Mammary epithelial cell (primary cell): ENCODE results near the gene RBP3.

Experiments
- EZH2 ChIP-seq: IDR thresholded peaks from 2 replicates; pipeline ENCODE4 v1.6.1; 2012; ENCODE audit warnings: low read length, inconsistent platforms, borderline replicate concordance
- TF ChIP-seq, protein P1 (sequence below), 2 donors: IDR thresholded peaks in 1 of 2; conservative IDR thresholded peaks in 1 of 2; 2 replicates each; pipeline ENCODE4 v1.5.1; 2011 to 2012; ENCODE audit warnings: inconsistent platforms in 2 of 2, low read length in 2 of 2, mild to moderate bottlenecking in 2 of 2, control low read depth in 1 of 2, low read depth in 1 of 2; ENCODE audit not compliant: insufficient read depth in 1 of 2; ENCODE audit errors: extremely low read depth in 1 of 2

DNA sequence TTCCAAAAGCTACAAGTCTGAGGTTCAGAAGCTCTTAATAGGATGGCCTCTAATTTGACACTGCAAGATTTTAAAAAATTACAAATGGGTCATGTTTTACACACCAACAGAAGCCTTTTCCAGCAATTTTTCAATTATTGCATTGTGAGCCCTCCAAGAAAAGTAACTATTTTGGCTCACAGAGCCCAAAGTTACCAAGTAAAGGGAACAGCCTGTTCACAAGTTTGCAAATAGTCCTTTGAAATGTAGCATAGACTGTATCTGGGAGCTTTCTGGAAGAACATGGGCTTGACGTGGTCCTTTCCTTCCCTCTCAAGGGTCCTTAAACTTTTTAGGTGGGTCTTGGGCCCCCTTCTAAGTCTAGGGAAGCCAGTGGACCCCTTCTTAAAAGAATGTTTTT, 49.4 kb upstream of the RBP3 start:
- TF ChIP-seq, protein P1, sequence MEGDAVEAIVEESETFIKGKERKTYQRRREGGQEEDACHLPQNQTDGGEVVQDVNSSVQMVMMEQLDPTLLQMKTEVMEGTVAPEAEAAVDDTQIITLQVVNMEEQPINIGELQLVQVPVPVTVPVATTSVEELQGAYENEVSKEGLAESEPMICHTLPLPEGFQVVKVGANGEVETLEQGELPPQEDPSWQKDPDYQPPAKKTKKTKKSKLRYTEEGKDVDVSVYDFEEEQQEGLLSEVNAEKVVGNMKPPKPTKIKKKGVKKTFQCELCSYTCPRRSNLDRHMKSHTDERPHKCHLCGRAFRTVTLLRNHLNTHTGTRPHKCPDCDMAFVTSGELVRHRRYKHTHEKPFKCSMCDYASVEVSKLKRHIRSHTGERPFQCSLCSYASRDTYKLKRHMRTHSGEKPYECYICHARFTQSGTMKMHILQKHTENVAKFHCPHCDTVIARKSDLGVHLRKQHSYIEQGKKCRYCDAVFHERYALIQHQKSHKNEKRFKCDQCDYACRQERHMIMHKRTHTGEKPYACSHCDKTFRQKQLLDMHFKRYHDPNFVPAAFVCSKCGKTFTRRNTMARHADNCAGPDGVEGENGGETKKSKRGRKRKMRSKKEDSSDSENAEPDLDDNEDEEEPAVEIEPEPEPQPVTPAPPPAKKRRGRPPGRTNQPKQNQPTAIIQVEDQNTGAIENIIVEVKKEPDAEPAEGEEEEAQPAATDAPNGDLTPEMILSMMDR (conservative IDR thresholded peaks at IDR 0.05 in 1 of 2, IDR thresholded peaks at IDR 0.05 in 1 of 2; ENCODE audit: extremely low read depth in 1 of 2, insufficient read depth in 1 of 2, low read depth in 1 of 2, low read length in 2 of 2) = no peak
- no peak for TF ChIP-seq EZH2
